ENCODE data around the gene UNC93A.

The UNC93A gene

DNA sequence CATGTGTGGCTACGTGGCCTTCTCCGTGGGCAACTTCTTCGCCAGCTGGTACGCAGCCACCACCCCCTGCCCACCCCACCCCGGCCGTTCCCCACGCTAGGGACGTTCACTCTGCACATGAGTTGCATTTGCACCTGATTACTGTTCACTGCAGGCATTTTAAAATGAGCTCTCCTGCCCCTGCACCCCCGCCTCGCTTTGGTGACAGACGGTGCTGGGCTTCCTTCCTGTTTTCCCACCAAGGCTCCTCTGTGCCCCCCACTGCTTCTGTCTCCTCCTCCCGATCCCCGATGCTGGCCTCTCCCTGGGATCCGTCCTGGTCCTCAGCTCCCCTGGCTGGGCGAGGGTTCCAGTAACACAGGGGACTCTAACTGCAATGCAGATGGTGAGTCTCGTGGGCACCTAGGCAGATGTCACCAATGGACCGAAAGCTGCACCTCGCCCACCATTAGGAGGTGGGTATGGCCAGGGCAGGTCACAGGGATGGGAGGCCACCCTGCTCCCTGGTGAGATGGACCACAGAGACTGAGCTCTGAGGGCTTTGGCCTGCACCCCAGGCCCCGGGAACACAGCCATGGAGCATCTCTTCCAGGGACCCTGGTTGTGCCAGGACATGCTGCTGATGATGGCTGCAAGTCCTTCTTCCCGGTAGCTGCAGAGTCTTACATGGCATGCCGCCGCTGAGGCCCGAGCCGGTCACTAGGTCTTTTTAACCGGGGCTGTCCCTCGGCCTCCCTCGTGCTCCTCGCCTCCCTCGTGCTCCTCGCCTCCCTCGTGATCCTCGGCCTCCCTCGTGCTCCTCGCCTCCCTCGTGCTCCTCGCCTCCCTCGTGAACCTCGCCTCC lies 3.8 kb downstream of the UNC93A start:
- H3K27ac Mint-ChIP-seq = no peak overlapping the region
- H3K27me3 Mint-ChIP-seq = peaks cover 28% of the 10 kb centered on the region
- H3K4me1 Mint-ChIP-seq (ENCODE audit: low read depth) = no peaks in the 10 kb centered on the region
- no peaks in the 10 kb centered on the region for H3K36me3 Mint-ChIP-seq (ENCODE audit: low read depth)
- H3K9me3 Mint-ChIP-seq = no peaks in the 10 kb centered on the region
- no peak for DNase-seq
- no peak overlapping the region for H3K4me3 Mint-ChIP-seq

DNA sequence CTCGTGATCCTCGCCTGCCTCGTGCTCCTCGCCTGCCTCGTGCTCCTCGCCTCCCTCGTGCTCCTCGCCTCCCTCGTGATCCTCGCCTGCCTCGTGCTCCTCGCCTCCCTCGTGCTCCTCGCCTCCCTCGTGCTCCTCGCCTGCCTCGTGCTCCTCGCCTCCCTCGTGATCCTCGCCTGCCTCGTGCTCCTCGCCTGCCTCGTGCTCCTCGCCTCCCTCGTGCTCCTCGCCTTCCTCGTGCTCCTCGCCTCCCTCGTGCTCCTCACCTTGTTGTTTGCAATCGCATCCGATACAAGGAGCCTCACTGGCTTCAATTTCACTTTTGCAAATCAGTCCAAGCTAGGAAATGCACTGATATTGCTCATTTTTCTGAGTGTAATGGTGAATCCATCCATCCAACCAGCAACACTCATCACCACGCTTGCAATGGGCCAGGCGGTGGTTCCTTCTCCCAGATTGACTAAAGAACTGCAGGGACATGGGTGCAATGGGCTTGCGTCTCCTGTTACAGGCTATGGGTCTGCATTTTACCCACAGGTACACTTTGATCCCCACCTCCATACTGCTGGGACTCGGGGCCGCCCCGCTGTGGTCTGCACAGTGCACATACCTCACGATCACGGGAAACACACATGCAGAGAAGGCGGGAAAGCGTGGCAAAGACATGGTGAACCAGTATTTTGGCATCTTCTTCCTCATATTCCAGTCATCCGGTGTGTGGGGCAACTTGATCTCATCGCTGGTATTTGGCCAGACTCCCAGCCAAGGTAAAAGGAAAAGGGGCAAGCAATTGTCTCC lies 4.6 kb downstream of the UNC93A start:
- Mint-ChIP-seq H3K36me3 (ENCODE audit: low read depth) (no peaks in the 10 kb centered on the region), H3K9me3 (no peaks in the 10 kb centered on the region), H3K27ac (no peak overlapping the region), H3K4me1 (ENCODE audit: low read depth) (no peaks in the 10 kb centered on the region), H3K27me3 (peaks cover 34% of the 10 kb centered on the region), H3K4me3 (no peak overlapping the region)
- no peak for DNase-seq

DNA sequence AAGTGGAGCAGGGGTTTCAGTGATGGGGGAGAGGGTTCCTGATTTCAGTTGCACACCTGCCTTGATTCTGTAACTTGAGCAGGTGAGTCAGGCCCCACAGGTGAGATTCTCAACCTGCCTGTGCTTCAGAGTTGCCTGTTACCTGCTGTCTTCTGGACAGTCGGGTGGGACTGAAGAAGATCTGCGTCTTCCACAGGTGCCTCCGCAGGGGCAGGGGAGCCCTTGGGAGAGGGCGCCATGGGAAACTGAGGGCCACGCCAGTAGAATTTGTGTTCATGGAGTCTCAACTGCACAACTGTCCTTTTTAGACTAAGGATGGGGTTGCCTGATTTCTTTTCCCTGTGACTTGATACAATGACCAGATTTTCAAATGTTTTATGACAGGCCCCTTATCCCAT lies 5.2 kb downstream of the UNC93A start:
- Mint-ChIP-seq H3K36me3 (ENCODE audit: low read depth) (no peaks in the 10 kb centered on the region), H3K27ac (no peak overlapping the region), H3K27me3 (peaks cover 34% of the 10 kb centered on the region), H3K9me3 (no peaks in the 10 kb centered on the region), H3K4me1 (ENCODE audit: low read depth) (no peaks in the 10 kb centered on the region), H3K4me3 (no peak overlapping the region)
- DNase-seq = no peak

DNA sequence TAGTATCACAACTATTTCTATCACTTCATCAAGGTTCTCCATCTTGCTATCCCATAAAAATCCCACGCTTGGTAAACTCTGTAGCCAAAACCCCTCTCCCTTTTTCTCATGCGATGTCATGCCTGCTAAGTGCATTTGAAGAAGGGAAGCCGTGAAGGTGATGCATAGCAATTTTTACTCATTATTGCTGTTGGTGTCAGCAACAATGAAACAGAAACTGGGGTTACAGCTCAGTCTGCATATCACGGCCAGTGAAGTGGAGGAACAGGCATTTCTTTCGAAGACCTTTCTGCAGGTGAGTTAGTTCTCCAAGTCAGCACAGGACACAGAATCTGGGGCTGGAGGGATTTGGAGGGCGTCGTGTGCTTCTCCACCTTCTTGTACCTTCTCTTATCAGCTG lies 5.8 kb downstream of the UNC93A start:
- Mint-ChIP-seq H3K4me3 (no peak overlapping the region), H3K4me1 (ENCODE audit: low read depth) (no peaks in the 10 kb centered on the region), H3K36me3 (ENCODE audit: low read depth) (no peaks in the 10 kb centered on the region), H3K27ac (no peak overlapping the region), H3K9me3 (no peaks in the 10 kb centered on the region), H3K27me3 (peaks cover 34% of the 10 kb centered on the region)
- DNase-seq = no peak

DNA sequence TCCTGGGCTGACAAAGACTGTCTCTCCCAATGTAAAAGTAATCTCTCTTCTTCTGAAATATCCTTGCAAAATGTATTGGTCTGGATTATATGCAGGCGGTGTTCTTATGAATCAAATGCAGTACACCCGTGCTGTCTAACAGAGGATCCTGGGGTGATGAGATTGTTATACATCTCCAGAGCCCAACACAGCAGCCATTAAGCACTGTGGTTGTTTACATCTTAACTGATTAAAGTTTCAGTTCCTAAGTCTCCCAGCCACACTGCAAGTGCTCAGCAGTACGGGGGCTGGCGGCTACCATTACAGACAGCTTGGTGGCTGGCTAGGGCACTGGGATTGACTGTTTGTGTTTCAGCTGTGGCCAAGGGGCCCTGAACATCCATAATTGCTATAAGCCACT lies 7.0 kb downstream of the UNC93A start:
- Mint-ChIP-seq H3K36me3 (ENCODE audit: low read depth) (no peaks in the 10 kb centered on the region), H3K27ac (no peak overlapping the region), H3K9me3 (no peaks in the 10 kb centered on the region), H3K4me1 (ENCODE audit: low read depth) (no peaks in the 10 kb centered on the region), H3K4me3 (no peak overlapping the region), H3K27me3 (peaks cover 35% of the 10 kb centered on the region)
- no peak for DNase-seq

DNA sequence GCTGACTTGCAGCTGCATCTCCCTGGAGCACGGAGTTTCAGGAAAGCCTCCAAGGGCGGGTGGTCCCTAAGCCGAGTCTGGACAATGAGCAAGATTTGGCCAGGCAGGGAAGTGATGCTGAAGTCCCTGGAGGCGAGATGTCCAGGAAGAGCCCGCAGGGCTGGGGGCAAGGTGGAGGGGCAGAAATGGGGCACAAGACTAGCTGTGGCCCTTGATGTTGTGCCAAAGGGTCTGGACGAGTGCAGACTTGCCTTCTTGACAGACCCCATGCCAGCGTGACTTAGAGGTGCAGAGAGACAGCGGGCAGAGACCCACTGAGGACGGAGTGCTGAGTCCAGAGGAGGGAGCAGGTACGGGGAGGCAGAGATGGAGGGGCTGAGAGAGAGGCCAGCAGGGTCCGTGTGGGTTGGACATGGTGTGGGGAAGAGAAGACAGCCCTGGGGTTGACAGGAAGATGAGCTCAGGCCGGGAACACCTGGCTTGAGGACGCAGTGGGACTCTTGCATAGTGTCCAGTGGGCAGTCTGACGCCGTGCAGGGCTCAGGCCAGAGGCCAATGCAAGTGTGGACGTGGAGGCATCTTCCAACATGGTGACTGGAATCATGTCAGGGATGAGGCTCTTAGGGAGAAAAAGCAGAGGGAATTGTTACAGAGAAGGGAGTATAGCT lies 8.7 kb downstream of the UNC93A start:
- H3K27me3 Mint-ChIP-seq = peaks cover 33% of the 10 kb centered on the region
- H3K4me1 Mint-ChIP-seq (ENCODE audit: low read depth) = no peaks in the 10 kb centered on the region
- no peak overlapping the region for H3K4me3 Mint-ChIP-seq
- no peak for DNase-seq
- H3K9me3 Mint-ChIP-seq = no peaks in the 10 kb centered on the region
- H3K36me3 Mint-ChIP-seq (ENCODE audit: low read depth) = no peaks in the 10 kb centered on the region
- H3K27ac Mint-ChIP-seq = no peak overlapping the region

DNA sequence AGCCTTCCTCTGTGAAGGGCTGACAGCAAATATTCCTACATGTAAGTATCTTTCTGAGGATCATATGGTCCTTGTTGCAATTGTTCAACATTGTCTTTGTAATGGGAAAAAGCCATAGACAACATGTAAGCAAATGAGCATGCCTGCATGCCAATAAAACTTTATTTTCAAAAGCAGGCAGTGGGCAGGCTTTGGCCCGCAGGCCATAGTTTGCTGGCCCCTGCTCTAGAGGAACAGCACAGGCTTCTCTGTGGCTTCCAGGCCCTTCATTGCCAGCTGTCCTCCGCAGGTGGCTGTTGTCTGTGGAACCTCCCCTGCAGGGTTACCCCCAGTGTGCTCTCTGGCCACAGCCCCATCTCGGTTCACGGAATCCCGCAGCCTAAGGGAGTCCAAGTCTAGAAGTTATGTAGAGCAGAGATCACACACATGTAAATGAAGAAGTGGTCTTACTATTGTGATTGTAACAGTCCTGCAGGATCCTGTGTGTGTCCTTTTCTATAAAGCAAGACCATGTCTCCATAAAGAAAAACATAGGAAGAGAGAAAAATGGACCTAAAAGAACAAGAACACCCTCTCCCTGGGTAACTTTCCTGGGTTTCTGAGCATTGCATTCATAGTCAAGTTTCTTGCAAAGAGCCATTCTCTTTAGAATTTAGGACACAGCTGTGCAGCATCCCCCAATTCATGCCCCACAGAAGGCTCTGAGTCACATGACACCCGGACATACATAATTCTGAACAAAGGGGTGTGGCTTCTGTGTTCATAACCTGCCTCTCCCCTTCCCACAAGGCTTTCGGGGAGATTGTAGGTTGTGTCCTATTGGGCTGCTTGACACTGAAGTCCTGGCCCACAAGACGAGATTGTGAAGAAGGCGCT lies 10.0 kb downstream of the UNC93A start:
- Mint-ChIP-seq H3K9me3 (no peaks in the 10 kb centered on the region), H3K36me3 (ENCODE audit: low read depth) (no peaks in the 10 kb centered on the region), H3K27ac (no peak overlapping the region), H3K4me1 (ENCODE audit: low read depth) (no peaks in the 10 kb centered on the region), H3K4me3 (no peak overlapping the region), H3K27me3 (peaks cover 25% of the 10 kb centered on the region)
- DNase-seq = no peak

DNA sequence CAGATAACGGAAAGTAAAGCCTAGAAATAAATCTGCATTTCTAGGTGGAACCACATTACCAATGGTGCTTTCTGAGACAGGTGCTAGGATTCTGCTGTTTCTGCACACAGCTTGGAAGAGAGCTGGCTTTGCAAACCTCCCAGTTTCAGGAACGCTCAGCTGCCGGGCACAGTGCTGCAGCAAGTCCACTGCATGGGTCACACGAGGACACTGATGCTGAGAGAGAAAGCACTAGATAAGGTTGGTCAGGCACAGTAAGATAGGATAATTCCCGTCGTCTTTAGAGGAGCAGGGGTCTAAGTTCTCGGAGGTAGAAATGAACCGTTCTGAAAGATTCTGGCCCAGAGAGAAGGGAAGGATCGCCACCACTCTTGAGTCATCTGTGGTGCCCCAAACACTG lies 11.0 kb downstream of the UNC93A start:
- H3K27me3 Mint-ChIP-seq = peaks cover 16% of the 10 kb centered on the region
- no peak overlapping the region for H3K4me3 Mint-ChIP-seq
- no peaks in the 10 kb centered on the region for H3K9me3 Mint-ChIP-seq
- no peak for DNase-seq
- no peak overlapping the region for H3K27ac Mint-ChIP-seq
- no peaks in the 10 kb centered on the region for H3K4me1 Mint-ChIP-seq (ENCODE audit: low read depth)
- no peaks in the 10 kb centered on the region for H3K36me3 Mint-ChIP-seq (ENCODE audit: low read depth)

DNA sequence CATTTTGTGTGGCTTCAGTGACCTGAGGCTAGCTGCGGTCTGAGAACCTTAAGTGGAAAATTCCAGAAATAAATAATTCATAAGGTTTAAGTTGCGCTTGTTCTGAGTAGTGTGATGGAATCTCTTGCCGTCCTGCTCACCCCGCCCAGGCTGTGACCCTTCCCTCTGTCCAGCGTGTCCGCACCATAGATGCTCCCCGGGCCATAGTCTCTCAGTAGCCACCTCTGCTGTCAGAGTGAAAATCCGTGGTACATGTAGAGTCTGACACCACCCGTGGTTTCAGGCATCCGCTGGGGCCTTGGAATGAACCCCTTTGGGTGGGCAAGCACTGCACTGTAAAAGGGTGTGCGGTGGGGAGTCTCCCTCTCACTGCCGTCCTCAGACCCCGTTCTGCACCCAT lies 11.7 kb downstream of the UNC93A start:
- Mint-ChIP-seq H3K27ac (no peak overlapping the region), H3K27me3 (peaks cover 13% of the 10 kb centered on the region), H3K36me3 (ENCODE audit: low read depth) (no peaks in the 10 kb centered on the region), H3K4me3 (no peak overlapping the region), H3K9me3 (no peaks in the 10 kb centered on the region), H3K4me1 (ENCODE audit: low read depth) (no peaks in the 10 kb centered on the region)
- DNase-seq = no peak

DNA sequence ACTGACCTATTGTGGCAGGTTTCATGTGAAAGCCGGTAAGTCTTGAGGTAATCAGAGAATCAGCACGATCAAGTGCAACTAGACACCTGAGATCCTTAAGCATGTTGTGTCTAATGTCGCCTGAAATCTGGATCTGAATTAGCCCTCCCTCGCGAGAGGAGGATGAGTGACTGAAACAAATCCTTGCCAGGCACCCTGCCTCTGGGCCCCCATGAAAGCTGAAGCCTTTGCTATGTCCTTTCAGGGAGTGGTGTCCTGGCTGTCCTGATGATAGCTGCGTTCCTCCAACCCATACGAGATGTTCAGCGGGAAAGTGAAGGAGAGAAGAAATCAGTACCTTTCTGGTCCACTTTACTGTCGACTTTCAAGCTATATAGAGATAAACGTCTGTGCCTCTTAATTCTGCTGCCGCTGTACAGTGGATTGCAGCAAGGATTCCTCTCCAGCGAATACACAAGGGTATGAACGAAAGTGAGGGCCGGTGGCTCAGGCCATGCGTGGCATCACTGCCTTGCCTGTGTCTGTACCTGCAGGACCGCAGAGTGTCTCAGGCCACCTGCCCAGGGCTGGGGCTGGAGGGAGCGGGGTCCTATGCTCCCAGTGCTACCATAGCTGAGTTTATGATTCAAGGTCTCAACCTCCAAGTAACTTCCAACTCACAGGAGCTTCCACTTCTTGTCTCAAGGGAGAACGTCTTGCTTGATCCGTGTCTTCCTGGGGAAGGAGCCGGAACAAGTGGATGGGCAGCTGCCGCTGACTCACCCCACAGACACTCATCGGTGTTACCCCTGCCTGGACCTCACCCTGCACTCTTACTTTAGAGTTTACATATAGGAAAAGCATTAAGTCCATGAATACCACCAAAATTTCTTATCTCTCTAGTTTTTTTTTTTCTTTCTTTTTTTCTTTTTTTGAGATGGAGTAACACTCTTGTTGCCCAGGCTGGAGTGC lies 12.8 kb downstream of the UNC93A start:
- H3K27me3 Mint-ChIP-seq = peaks cover 12% of the 10 kb centered on the region
- no peak overlapping the region for H3K4me3 Mint-ChIP-seq
- no peaks in the 10 kb centered on the region for H3K4me1 Mint-ChIP-seq (ENCODE audit: low read depth)
- no peak for DNase-seq
- no peaks in the 10 kb centered on the region for H3K36me3 Mint-ChIP-seq (ENCODE audit: low read depth)
- no peaks in the 10 kb centered on the region for H3K9me3 Mint-ChIP-seq
- H3K27ac Mint-ChIP-seq = no peak overlapping the region

DNA sequence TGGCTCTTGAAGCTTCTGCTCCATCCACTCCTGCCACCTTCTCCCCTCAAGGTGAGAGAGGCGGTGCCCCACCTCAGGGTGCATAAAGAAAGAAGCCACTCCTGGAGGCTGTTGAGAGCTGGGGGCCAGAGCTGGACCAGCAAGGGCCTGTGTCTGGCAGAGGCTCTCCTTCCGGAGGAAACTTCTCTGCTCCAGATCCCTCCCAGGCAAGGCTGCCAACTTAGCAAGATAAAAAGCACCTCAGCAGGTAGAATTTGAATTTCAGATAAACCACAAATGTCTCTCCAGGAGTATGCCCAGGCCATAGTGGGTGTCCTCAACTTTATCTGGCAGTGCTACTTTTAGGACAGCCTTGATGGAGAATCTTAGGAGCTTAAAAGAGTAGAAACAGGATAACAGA lies 13.8 kb downstream of the UNC93A start:
- Mint-ChIP-seq H3K27me3 (peaks cover 9% of the 10 kb centered on the region), H3K27ac (no peak overlapping the region), H3K4me1 (ENCODE audit: low read depth) (no peaks in the 10 kb centered on the region), H3K9me3 (no peaks in the 10 kb centered on the region), H3K4me3 (no peak overlapping the region), H3K36me3 (ENCODE audit: low read depth) (no peaks in the 10 kb centered on the region)
- no peak for DNase-seq

DNA sequence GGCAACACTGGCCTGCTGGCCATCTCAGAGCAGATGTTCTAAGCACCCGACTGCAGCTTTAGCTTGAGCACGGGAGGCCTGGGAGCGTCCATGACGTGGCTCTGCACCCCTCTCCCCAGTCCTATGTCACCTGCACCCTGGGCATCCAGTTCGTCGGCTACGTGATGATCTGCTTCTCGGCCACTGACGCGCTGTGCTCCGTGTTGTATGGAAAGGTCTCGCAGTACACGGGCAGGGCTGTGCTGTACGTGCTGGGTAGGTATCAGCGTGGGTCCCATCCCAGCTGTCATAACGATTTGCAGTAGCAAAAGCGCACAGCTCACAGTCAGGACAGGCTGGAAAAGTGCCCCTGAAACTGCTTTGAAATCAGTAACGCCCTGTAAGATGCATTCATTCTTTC lies 14.7 kb downstream of the UNC93A start:
- H3K4me3 Mint-ChIP-seq = no peak overlapping the region
- DNase-seq = no peak
- no peaks in the 10 kb centered on the region for H3K9me3 Mint-ChIP-seq
- H3K4me1 Mint-ChIP-seq (ENCODE audit: low read depth) = no peaks in the 10 kb centered on the region
- H3K36me3 Mint-ChIP-seq (ENCODE audit: low read depth) = no peaks in the 10 kb centered on the region
- H3K27ac Mint-ChIP-seq = no peak overlapping the region
- peaks cover 4% of the 10 kb centered on the region for H3K27me3 Mint-ChIP-seq

DNA sequence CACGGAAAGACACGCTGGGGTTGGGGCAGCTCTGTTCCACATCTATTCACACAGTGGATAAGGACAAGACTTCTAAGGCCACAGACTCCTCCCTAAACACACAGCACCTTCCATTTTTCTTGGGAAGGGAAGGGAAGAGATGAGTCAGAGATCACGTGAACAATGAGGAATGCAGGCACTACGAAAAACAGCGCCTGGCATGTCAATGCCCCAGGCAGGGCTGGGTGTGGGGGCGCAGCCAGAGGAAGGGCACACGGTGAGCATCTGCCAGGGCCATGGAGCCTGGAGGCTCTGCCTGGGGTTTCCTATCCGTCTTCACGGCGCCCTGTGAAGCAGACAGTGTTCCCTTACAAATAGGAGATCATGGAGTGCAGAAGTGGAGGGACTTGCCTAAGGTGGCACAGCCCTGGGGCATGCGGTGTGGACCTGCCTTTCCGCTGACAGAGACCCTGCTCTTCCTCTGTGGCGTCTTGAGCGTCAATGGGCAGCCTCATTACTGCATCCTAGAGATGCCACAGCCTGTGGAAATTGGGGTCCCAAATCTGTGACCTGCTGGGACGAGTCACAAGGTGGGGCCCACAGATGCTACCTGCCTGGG lies 15.4 kb downstream of the UNC93A start:
- Mint-ChIP-seq H3K9me3 (no peaks in the 10 kb centered on the region), H3K27ac (no peak overlapping the region), H3K27me3 (peaks cover 4% of the 10 kb centered on the region)

More for the DNA sequence above, 15.4 kb downstream of the UNC93A start:
- no peak for DNase-seq
- Mint-ChIP-seq H3K4me3 (no peak overlapping the region), H3K36me3 (ENCODE audit: low read depth) (no peaks in the 10 kb centered on the region), H3K4me1 (ENCODE audit: low read depth) (no peaks in the 10 kb centered on the region)
